NCI-H82 (cell line): ENCODE results near the gene SHANK2.

Source experiments
- DNase-seq: peaks from one replicate; lab custom pipeline; 2025; lab: John Stamatoyannopoulos, UW

SHANK2 gene

GRCh38 chr11:71269603-71270511 is 17.5 kb upstream of the SHANK2 start:
- DNase-seq: no peak

DNA sequence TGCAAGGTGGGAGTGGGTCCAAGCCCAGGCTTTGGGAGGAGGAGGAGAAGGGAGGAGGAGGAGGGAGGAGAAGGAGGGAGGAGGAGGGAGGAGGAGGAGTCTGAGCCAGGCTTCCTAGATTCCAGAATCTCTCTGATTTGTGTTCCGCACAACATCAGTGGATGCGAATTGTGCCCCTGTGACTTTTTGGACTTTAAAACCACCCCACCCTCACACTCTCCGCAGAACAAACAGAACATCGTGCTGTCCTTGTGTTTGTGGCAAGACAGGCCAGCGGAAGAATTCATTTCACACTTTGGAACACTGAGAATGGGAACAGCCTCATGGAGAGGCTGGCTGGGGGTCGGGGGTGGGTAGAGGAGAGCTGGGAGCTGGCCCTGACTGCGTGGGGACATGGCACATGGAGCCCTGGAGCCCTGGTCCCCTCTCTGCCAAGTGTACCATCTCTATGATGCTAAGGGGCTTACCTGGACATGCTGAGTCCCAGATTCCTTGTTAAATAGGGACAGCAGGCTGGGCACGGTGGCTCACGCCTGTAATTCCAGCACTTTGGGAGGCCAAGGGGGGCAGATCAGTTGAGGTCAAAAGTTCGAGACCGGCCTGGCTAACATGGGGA is 16.4 kb upstream of the SHANK2 start:
- DNase-seq: no peak

GRCh38 chr11:71267807-71268421 is 15.5 kb upstream of the SHANK2 start:
- no peak for DNase-seq

- peak; percentile 74 for DNase-seq
Observed at GRCh38 chr11:71266114-71266833, 13.9 kb upstream of the SHANK2 start.

DNA sequence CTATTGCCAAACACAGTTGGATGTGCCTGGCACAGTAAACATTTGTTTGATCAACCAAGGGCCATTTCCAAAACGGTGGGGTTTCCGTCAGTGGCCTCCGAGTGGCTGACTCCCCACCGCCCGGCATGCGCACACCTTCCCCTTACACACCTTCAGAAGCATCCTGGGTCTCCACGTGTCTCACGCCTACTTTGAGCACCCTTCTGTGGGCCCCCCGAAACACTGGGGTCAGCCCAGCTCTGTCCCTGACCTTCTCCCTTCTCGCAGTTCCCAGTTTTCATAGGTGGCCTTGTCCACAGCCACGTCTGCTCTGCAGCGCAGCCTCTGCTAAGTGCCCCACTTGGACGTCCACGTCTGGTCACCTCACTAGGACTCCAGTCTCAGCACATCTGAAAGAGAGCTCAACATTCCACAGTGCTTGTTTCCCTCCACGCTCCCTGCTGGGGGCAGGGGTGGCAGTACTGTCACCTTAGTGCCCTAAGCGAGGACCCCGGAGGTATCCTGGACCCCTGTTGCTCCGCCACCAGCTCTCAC is 13.2 kb upstream of the SHANK2 start:
- DNase-seq: no peak

DNA sequence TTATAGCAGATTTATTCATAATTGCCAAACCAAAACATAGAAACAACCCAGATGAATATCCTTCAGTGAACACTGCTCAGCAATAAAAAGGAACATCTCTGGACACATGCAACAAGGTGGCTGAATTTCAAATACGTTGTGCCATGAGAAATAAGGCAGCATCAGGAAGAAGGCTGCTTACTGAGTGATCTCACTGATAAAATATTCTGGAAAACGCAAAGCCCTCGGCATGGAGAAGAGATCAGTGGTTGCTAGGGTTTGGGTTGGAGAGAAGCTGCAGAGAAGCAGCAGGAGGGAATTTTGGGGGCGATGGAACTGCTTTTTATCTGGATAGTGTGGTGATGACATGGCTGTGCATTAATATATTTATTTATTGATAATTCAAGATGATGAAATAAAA is 11.0 kb upstream of the SHANK2 start:
- DNase-seq: no peak

- DNase-seq: peak; percentile 10
Observed at GRCh38 chr11:71255800-71256479, 3.6 kb upstream of the SHANK2 start.

DNA sequence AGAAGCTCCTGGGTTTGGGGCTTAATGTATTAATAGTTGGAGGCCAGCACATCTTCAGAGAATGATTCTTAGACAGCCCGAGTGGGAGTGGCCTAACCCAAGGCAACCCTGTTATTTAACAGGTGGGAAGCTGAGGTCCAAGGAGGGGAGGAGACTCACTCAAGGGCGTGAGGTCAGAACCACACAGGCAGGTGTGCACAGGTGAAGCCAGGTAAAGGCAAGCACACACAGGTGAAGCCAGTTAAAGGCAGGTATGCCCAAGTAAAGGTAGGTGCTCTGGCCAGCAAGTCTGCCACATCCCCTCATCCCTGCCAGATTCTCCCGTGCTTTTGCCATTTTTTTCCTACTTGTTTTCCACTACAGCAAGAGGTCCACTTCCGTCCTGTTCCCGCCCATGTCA is 2.9 kb upstream of the SHANK2 start:
- no peak for DNase-seq

DNA sequence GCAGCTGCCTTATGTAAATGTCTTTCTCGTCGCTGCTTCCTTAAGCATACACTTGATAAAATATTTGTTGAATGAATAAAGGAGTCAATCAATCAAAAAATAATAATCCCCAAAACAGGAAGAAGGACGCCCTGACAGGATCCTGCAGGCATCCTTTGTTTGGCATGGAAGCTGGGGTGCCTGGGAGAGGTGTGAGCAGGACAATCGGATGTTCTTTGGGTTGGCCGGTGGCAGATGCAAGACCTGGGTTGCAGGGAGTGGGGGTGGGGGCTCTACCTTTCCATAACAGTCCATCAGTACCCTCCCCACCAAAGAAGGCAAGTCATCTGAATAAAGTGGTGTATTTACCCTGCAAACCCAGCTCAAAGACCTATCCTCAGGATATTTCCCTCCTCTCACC is 1.4 kb upstream of the SHANK2 start:
- DNase-seq: no peak

- peak; percentile 72 for DNase-seq
Observed at GRCh38 chr11:71252770-71253730, 673 bp upstream of the SHANK2 start.

DNA sequence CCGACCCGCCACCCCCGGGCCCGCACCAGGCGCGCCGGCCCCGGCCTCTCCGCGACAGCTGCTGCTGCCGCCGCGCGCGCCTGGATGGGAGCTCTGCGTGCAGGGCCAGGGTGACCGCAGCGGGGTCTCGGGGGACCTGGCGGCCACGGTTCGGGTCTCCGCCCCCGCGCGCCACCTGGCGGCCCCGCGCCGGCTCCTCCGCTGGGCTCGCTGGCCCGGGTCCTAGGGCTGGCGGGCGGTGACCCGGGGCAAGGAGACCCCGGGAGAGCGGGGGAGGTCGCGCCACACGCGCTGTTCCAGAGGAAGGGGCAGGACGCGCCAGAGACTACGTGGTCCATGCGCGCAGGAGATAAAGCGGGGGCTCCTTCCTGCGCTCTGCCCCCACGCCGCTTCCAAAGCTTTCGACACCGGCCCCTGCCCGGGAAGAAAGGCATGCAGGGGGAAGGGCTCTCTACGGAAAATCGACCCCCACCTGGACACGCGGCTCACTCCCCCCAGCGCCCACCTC is 562 bp downstream of the SHANK2 start:
- peak; percentile 58 for DNase-seq

- no peak for DNase-seq
Observed at GRCh38 chr11:71251151-71251721, 1.1 kb downstream of the SHANK2 start.

DNA sequence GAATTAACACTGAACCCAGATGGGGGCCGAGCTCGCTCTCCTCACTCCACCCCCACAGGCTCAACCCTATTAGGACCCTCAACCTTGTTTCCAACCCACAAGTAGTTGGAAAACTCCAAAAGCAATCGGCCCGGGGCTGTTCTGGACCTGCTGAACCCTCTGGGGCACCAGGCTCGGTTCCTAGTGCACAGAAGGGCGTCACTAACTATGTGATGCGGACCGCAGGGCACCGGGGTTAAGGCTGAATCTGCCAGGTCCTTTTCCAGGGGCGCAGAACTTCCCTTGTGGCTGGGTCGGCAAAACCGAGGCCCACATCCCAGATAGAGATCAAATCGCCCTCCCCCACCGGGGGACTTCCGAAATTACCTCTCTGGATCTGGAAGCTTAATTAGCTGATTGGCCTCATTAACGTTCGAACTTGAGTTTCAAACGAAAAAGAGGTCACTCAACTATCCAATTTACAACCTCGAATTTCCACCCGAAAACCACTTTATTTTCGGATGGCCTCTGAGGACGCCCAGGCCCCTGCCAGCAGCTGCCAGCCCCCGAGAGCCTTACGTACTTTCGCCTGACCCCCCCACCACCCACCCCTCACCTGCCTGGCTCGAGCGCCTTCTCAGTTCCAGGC is 1.7 kb downstream of the SHANK2 start:
- DNase-seq: no peak

- no peak for DNase-seq
Observed at GRCh38 chr11:71249301-71249700, 3.1 kb downstream of the SHANK2 start.

DNA sequence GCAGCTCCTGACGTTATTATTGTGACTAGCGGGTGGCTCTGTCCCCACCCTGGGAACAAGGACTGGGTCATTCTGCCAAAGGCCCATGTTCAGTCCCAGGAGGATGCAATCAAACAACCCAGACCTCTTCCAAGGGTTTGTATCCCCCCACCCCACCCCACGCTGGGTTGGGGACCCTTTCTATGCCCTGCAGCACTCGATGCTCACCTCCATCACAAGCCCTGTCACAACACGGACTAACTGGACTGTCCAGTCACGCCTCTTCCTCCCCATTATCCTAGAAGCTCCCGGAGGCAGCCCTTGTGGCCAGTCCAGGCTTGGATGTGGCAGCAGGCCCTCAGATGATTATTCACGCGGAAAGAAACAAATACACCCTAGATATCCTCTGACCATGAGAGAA is 3.7 kb downstream of the SHANK2 start:
- no peak for DNase-seq

DNA sequence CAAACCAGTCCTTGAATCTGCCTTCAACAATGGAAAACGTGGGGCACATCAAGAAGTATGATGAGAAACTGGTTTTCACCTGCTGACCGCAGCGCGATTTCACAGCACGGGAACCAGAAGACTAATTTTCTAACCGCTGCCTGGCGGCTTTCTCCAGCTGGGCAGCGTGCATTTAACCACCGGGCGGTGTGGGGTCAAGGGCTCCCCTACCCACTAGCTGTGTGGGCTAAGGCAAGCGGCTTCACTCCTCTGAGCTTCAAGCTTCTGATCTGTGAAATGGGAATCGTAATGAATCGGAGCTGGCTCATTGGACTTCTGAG is 4.2 kb downstream of the SHANK2 start:
- no peak for DNase-seq

DNA sequence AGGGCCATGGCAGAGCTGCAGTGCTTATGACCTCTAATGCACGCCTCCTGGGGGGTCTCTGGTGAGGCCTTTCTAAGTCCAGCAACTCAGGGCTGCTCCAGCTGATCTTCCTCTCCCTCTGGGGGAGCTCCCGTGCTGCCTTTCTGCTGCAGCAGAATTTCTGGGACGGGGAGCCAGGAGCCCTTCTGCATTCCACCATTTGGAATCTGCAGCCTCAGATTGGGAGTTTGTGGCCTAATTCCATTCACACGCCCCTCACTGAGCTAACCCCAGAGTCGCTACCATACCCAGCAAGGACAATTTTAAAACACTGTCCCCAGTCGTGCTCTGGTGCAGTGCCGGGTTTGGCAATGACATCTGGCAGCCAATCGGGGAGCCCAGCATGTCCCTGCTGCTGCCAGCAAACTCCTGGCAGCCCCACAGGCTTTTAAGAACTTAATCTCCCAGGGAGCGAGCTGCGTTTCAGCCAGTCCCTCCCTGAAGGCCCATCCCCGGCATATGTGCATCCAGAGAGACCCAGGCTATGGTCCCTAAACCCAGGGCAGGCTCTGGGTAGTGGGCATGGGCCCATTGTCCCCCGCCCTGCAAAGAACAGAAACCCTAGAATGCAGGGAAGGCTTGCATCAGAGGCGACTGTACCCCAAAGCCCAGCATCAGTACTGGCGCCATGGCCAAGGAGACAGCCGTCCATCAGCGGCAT is 4.7 kb downstream of the SHANK2 start:
- peak; percentile 82 for DNase-seq

- DNase-seq: no peak
Observed at GRCh38 chr11:71246559-71246958, 5.8 kb downstream of the SHANK2 start.
